A549 treated with ZK216348 at 1 μM for 4 hours (cell line): ENCODE results near the gene C6orf163. TPM values are rescaled to one million over a fixed set of nuclear protein-coding genes. Genes with fewer than 3 reads are reported as not detected.

ENCODE experiments used
- total RNA-seq: library from RNA; stranded (reverse); fragments of 200-300 nt; extraction: Qiagen RNA extraction; gene quantifications from 5 replicates; pipeline ENCODE4 v1.2.3, GENCODE V29; 2022; ENCODE audit warnings: low read depth

Gene C6orf163
- total RNA-seq: 0.12 to 0.44 TPM (median 0.15 TPM) in 3 of 5 replicates, not detected in the others

GRCh38 chr6:87344731-87345130, at the start of gene C6orf163:
Gene C6orf163 (plus strand): TSS chr6:87344813. CDS start chr6:87345100, 287 bp downstream.

GRCh38 chr6:87322304-87323212, 22.1 kb upstream of the C6orf163 start, which contains the start of gene SMIM8:
Gene SMIM8 (plus strand): TSS chr6:87322588. CDS start chr6:87337032, 14,444 bp downstream.

GRCh38 chr6:87407901-87408720, 63.5 kb downstream of the C6orf163 start, which contains the start of gene CFAP206:
Gene CFAP206 (plus strand): TSS chr6:87407972. CDS start chr6:87409840, 1,868 bp downstream.

Other genes with a start within 250 kb of the C6orf163 start
- gene CGA, start 249.7 kb upstream of the C6orf163 start, total RNA-seq: 0.16 to 0.25 TPM in 2 of 5 replicates, not detected in the others
- gene ZNF292, start 189.2 kb upstream of the C6orf163 start, total RNA-seq: 2.3 to 5.2 TPM (median 3.4 TPM) in 5 replicates
- 2.6 to 4.8 TPM (median 3.7 TPM) in 5 replicates for gene SMIM8, start 22.2 kb upstream of the C6orf163 start, total RNA-seq
- not detected in 5 replicates for gene GJB7, start 15.5 kb upstream of the C6orf163 start, total RNA-seq
- 0.50 to 0.62 TPM (median 0.54 TPM) in 5 replicates for gene CFAP206, start 63.2 kb downstream of the C6orf163 start, total RNA-seq
- 7.3 to 10.5 TPM (median 10.2 TPM) in 5 replicates for gene SLC35A1, start 128.2 kb downstream of the C6orf163 start, total RNA-seq
- 18.2 to 25.7 TPM (median 20.2 TPM) in 5 replicates for gene RARS2, start 245.2 kb downstream of the C6orf163 start, total RNA-seq
- gene ORC3, start 245.3 kb downstream of the C6orf163 start, total RNA-seq: 13.9 to 22.5 TPM (median 16.1 TPM) in 5 replicates